ENCODE results near the gene ZNF548.

ZNF548 gene

DNA sequence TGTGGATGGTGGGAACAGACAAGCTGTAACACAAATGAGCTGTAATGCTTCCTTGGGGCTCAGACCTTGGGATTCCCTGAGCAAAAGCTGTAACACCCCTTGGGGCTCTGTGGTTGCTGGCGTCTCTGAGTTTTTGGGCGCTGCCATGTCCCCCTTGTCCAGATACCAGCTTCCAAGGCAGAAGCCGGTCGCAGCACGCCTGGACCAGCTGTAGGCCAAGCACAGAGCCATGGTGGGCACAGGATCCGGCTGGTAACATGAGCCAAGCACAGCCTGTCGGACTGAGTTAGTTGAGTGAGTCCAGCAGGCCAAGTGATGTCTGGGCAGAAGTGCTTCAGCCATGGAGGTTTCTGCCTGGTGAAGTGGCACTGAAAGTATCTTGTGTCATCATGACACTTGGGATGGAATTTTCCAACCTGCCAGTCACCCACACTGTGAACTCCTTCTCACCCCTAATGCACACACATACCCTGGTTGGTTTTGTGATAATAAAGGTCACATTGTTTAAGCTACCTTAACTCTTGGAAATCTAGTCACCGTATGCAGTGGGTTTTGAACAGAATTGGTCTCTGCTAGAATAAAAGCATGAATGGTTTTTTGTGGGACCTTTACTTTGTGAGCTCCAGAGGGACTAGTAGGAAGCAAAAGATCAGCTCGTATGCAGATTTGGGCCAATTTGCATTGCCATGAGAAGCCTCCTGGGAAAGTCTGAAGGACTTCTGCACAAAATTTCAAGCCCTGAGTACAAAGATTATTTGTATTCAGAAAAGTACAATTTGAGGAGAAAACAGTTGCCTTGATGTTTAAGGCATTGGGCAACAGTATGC is 14.3 kb downstream of the ZNF548 start:
- no peaks in the 10 kb centered on the region for H3K27me3 ChIP-seq (replicated peaks)
- H3K4me3 ChIP-seq (ENCODE audit: low read depth, low read length) = no peak overlapping the region
- peaks cover 8% of the 10 kb centered on the region for H3K36me3 ChIP-seq (replicated peaks)
- no peak overlapping the region for H3K27ac ChIP-seq
- no peak for DNase-seq
- TF ChIP-seq, protein P1, sequence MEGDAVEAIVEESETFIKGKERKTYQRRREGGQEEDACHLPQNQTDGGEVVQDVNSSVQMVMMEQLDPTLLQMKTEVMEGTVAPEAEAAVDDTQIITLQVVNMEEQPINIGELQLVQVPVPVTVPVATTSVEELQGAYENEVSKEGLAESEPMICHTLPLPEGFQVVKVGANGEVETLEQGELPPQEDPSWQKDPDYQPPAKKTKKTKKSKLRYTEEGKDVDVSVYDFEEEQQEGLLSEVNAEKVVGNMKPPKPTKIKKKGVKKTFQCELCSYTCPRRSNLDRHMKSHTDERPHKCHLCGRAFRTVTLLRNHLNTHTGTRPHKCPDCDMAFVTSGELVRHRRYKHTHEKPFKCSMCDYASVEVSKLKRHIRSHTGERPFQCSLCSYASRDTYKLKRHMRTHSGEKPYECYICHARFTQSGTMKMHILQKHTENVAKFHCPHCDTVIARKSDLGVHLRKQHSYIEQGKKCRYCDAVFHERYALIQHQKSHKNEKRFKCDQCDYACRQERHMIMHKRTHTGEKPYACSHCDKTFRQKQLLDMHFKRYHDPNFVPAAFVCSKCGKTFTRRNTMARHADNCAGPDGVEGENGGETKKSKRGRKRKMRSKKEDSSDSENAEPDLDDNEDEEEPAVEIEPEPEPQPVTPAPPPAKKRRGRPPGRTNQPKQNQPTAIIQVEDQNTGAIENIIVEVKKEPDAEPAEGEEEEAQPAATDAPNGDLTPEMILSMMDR (IDR thresholded peaks at IDR 0.05; ENCODE audit: low read depth, low read length, missing control alignments) = no peak
- in situ Hi-C loops (cut with HindIII; ENCODE audit: low pct_ligation_motif_present, low sequenced_read_pairs) = no loop called here

DNA sequence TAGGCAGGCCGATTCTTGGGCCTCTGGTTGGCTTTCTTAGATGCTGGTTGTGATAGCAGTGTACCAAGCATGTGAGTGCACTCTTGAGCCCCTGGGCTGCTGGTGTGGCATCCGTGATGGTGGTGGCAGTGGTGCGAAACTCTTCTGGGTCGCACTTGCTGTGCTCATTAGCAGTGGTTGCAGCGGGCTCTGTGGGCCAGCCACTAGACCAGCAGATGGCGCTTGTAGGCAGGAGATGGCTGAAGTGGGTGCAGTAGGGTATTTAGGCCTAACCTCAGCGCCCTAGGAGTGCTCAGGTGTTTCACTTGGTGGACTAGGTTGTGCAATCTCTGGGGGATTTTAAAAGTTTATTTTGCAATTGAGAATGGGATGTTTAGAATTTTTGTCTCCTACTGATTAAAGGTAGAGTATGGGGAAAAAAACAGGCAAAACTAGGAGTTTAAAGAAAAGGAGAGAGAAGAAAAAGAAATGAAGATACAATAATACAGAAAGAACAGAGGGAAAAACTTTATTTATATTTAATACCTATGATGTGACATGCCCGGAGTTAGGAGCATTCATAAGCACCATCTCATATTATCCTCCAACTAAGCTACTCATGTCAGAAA is 17.0 kb downstream of the ZNF548 start:
- in situ Hi-C loops (cut with HindIII; ENCODE audit: low pct_ligation_motif_present, low sequenced_read_pairs) = no loop called here
- Histone ChIP-seq H3K4me3 (ENCODE audit: low read depth, low read length) (no peak overlapping the region), H3K27me3 (replicated peaks) (no peaks in the 10 kb centered on the region), H3K27ac (no peak overlapping the region), H3K36me3 (replicated peaks) (no peaks in the 10 kb centered on the region)
- TF ChIP-seq, protein P1 (IDR thresholded peaks at IDR 0.05; ENCODE audit: low read depth, low read length, missing control alignments) = peak; percentile 85
- DNase-seq = peak; percentile 39

DNA sequence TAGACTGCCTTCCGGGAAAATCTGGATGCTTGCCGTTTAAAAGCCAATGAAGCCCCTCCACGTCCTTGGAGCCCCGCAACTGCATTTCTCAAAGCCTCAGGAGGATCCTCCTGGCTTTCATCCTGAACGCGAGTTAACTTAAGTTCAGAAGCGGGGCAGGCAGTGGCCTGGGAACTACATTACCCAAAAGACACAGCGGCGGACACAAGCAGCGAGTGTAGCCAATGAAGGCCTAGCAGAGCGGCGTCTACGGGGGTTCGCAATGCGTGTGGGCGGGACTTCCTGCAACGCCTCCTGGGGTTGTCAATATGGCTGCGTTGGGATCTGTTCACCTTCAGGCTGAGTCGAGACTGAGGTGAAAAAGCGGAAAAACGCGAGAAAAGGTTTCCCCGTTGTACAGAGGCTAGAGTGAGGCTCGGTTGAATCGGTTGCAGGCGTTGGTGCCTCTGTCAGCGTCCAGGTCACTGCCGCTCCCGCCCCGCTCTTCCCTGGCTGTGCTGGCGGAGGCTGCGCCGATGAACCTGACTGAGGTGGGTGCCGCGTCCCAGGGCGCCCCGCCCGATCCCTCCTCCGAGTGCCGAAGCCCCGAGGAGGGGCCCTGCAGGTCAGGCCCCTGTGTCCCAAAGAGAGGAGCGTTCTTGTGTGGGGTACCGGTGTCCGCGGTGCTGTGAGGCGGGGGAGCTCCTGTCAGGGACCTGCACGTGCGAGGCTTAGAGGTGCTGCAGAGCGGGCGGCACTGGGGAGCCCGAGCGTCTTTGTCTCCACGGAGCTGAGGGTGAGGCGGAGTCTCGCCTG is 21.4 kb downstream of the ZNF548 start, which contains the start of gene ZNF17:
Gene ZNF17, plus strand, starts transcription at position 285 of the 795 bp plus-strand sequence. CDS start 2,455 bp downstream, outside the sequence.
- TF ChIP-seq, protein P1 (IDR thresholded peaks at IDR 0.05; ENCODE audit: low read depth, low read length, missing control alignments) = no peak
- in situ Hi-C loops (cut with HindIII; ENCODE audit: low pct_ligation_motif_present, low sequenced_read_pairs) = no loop called here
- peak; percentile 95 for DNase-seq

DNA sequence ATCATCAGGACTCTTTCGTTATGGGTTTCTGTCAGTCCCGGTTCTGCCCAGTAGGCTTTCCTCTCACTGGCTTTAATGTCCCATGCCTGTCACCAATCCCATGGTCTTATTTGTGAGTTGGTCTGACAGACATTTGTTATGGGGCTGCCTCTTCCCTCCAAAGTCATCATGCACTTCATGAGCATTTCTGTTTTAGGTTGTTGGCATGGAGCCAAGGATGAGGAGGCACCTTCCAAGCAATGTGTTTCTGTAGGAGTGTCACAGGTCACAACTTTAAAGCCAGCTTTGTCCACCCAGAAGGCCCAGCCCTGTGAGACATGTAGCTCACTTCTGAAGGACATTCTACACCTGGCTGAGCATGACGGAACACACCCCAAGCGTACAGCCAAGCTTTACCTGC is 29.8 kb downstream of the ZNF548 start:
- TF ChIP-seq, protein P1 (IDR thresholded peaks at IDR 0.05; ENCODE audit: low read depth, low read length, missing control alignments) = no peak
- Histone ChIP-seq H3K4me3 (ENCODE audit: low read depth, low read length) (no peak overlapping the region), H3K36me3 (replicated peaks) (peaks cover 38% of the 10 kb centered on the region), H3K27me3 (replicated peaks) (no peaks in the 10 kb centered on the region), H3K27ac (no peak overlapping the region)
- no peak for DNase-seq
- in situ Hi-C loops (cut with HindIII; ENCODE audit: low pct_ligation_motif_present, low sequenced_read_pairs) = no loop called here

More for the DNA sequence above, 21.4 kb downstream of the ZNF548 start, which contains the start of gene ZNF17:
- no peaks in the 10 kb centered on the region for H3K36me3 ChIP-seq (replicated peaks)
- peak within 1 kb of the TSS; percentile 78 for H3K4me3 ChIP-seq (ENCODE audit: low read depth, low read length)
- peak within 1 kb of the TSS; percentile 0 for H3K27ac ChIP-seq
- H3K27me3 ChIP-seq (replicated peaks) = no peaks in the 10 kb centered on the region

DNA sequence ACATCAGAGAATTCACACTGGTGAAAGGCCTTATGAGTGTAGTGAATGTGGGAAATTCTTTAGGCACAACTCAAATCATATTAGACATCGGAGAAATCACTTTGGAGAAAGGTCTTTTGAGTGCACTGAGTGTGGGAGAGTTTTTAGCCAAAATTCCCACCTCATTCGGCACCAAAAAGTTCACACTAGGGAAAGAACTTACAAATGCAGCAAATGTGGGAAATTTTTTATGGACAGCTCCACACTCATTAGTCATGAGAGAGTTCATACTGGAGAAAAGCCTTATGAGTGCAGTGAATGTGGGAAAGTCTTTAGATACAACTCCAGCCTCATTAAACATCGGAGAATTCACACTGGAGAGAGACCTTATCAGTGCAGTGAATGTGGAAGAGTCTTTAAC is 31.4 kb downstream of the ZNF548 start:
- Histone ChIP-seq H3K4me3 (ENCODE audit: low read depth, low read length) (no peak overlapping the region), H3K27me3 (replicated peaks) (no peaks in the 10 kb centered on the region), H3K36me3 (replicated peaks) (peaks cover 38% of the 10 kb centered on the region), H3K27ac (no peak overlapping the region)
- no peak for DNase-seq
- TF ChIP-seq, protein P1 (IDR thresholded peaks at IDR 0.05; ENCODE audit: low read depth, low read length, missing control alignments) = no peak
- in situ Hi-C loops (cut with HindIII; ENCODE audit: low pct_ligation_motif_present, low sequenced_read_pairs) = no loop called here

Data from brain microvascular endothelial cell (primary cell).